Activated naive CD4-positive, alpha-beta T cell treated with Interleukin-2 at 50 U/mL for 16 hours (primary cell): Measurements from ENCODE around the gene ALCAM.

Experiments used
- DNase-seq: peaks from one replicate; pipeline ENCODE4 v3.0.0-alpha.2; 2020

Gene ALCAM

GRCh38 chr3:105431200-105431599 is 64.5 kb downstream of the ALCAM start:
- DNase-seq: no peak

GRCh38 chr3:105435277-105435676 is 68.6 kb downstream of the ALCAM start:
- DNase-seq: no peak

GRCh38 chr3:105436687-105437086 is 70.0 kb downstream of the ALCAM start:
- no peak for DNase-seq

- no peak for DNase-seq
These were observed 73.4 kb downstream of the ALCAM start for GRCh38 chr3:105440113-105440512.

- no peak for DNase-seq
These were observed 78.0 kb downstream of the ALCAM start for GRCh38 chr3:105444725-105445124.

- DNase-seq: no peak
These were observed 81.8 kb downstream of the ALCAM start for GRCh38 chr3:105448338-105448982.

- no peak for DNase-seq
These were observed 82.7 kb downstream of the ALCAM start for GRCh38 chr3:105449414-105449813.

- no peak for DNase-seq
These were observed 89.3 kb downstream of the ALCAM start for GRCh38 chr3:105456017-105456416.

GRCh38 chr3:105458518-105459215 is 92.0 kb downstream of the ALCAM start:
- no peak for DNase-seq

GRCh38 chr3:105459566-105460290 is 93.0 kb downstream of the ALCAM start:
- DNase-seq: no peak

- no peak for DNase-seq
These were observed 96.9 kb downstream of the ALCAM start for GRCh38 chr3:105463620-105464019.

GRCh38 chr3:105465251-105465853 is 98.6 kb downstream of the ALCAM start:
- no peak for DNase-seq

- DNase-seq: no peak
These were observed 99.4 kb downstream of the ALCAM start for GRCh38 chr3:105466072-105466471.

GRCh38 chr3:105466495-105467404 is 100.0 kb downstream of the ALCAM start:
- no peak for DNase-seq

- no peak for DNase-seq
These were observed 104.1 kb downstream of the ALCAM start for GRCh38 chr3:105470851-105471250.

- DNase-seq: no peak
These were observed 107.0 kb downstream of the ALCAM start for GRCh38 chr3:105473521-105474223.

GRCh38 chr3:105480768-105481167 is 114.1 kb downstream of the ALCAM start:
- no peak for DNase-seq

- DNase-seq: no peak
These were observed 116.8 kb downstream of the ALCAM start for GRCh38 chr3:105483476-105483875.

- no peak for DNase-seq
These were observed 123.3 kb downstream of the ALCAM start for GRCh38 chr3:105490045-105490444.

GRCh38 chr3:105493305-105493892 is 126.7 kb downstream of the ALCAM start:
- DNase-seq: no peak

- DNase-seq: no peak
These were observed 128.3 kb downstream of the ALCAM start for GRCh38 chr3:105495021-105495420.
